GM21723 (cell line): Measurements from ENCODE around the gene CNIH2.
"Not testable (repeated sequence)": the region's sequence is repeated elsewhere in the genome, so short reads cannot be mapped to it uniquely, and the experiment has no call there.

Experiments used
- ATAC-seq: cut with Tn5 transposase; IDR thresholded peaks from one replicate; pipeline ENCODE4 v1.9.1; 2021; ENCODE audit warnings: mild to moderate bottlenecking, moderate library complexity; ENCODE audit not compliant: unreplicated experiment

CNIH2 gene

DNA sequence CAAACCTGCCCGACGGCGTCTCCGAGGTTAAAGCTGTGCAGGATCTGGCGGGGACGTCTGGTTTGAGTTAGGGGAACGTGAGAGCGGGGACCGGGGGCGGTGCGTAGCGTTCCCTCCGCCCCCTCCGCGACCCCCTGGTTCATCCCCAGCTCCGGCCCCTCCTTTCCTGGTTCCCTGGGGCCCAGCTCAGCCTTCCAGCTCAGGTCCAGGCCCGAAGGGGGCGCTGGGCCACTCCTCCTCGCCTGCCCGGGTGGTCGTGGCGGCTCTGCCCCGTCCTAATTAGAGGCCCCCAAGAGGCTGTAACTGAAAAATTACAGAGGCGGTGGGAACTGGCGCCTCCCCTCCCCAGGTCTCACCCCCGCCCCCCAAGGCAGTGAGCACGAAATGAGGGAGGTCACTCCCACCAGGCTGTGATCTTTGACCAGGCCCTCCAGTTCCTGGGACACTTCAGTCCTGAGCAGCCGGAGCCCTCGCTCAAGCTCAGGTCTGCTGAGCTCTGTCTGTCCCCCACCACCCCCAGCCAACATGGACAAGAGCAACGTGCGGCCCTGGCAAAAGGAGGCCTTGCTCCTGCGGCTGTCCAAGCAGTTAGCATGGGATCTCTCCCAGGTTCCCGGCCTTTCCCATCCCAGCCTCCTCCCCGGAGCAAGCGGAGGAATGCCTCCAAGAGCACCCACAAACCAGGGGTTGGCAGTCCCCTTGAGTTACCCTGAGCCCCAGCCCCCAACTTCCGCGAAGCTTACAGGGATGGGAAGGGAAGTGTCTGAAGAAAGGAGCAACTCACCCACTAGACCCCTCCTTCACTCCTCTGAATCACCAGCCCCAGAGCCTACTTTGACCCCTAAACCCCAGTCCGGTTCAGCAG lies 35.6 kb downstream of the CNIH2 start:
- ATAC-seq, result no peak

DNA sequence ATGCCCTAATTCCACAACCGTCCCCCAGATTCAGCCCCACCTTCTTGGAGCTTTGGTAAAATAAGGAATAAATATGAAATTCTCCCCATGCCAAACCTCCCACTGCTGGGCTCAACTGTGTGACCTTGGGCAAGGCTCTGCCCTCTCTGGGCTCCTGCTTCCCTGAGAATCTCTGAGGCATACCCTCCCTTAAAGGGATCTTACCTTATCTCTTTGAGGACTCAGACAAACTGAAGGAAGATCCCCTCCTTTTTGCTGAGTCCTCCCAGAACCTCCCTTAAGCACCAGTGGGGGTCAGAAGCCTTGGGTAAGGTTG lies 36.2 kb downstream of the CNIH2 start:
- ATAC-seq, result no peak

DNA sequence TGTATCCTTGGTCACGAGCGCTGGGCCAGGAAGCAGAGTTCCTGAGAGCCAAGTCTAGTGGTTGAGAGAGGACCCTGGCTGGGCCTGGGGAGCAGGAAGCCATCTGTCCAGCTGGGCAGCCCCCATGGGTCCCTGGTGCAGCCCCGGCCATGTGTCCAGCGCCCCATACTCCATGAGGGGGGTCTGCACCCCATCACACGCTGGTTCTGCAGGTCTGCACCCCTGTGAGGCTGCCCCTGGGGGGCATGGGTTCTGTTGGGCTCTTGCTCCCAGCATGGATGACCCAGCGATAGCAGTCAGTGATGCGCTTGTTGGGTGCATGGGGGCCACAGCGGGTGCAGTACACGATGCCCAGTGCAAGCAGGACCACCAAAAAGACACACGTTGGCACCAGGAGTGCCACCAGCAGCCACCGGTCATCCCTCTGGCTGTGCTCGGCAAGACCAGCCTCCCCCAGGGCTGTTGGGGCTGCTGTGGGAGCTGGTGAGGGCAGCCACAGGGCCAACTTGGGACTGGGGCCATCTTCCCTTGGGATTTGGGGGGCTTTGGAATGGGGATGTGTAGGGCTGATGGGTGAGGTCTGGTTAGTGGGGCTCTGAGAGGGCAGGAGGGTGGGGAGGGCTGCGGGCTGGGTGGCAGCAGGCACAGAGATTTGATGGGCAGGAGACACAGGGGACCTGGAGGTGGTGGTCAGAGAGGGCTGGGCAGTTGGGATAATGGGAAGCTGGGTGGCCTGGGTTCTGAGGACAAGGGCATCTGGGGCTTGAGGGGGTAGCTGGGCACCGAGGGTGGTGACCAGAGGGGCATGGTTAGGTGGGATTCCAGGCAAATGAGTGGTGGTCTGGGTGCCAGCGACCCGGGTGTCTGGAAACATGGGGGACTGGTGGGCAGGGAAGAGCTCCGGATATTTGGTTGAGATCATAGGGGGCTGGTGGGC lies 36.9 kb downstream of the CNIH2 start:
- no peak for ATAC-seq

DNA sequence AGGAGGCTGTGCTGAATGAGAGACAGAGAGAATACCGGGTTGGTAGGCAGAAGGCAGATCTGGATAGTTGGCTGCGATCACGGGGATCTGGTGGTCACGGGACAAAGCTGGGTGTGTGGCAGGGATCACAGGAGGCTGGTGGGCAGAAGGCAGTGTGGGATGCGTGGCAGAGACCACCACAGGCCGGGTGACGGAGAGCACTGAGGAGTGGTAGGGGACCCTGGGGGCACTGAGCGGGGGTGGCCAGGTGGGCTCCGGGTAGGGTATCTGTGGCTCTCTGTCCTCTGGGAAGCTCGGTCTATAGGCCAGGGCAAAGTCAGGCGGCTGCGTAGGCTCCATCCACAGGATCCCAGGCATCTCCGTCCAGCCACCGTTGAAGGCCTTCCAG lies 37.5 kb downstream of the CNIH2 start:
- ATAC-seq, result no peak

DNA sequence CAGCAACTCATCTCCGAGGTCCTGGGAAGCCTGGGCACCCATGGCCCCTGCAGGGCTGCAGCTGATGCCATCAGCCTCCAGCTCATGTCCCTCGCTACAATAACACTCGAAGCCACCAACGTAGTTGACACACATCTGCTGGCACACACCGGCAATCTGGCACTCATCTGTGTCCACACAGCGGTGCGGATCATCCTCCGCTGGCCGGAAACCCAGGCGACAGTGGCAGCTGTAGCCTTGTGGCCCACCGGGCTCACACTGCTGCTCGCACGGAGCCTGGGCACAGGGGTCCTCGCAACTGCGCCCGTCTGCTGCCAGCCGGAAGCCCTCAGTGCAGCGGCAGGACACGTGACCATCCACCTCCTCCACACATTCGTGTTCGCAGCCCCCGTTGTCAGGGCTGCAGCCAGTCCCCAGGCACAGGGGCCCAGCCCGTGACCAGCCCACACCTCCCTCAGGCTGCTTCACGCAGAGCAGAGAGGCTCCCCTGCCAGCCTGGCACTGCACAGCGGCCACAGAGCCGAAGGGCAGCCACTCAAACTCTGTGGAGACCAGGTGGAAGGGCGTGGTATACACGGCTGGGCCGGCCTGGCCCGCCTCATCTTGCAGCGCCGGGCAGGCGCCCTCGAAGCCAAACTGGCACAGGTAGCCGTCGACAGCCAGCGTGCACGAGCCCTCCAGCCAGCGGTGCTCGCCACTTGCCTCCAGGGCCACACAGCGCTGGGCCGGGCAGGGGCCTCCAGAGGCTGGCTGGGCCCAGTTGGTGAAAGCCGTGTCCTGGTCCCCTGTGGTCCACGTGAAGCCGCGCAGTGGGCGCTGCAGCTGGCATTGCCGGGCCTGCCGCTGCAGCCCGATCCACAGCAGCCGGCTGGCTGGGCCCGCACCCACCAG lies 38.2 kb downstream of the CNIH2 start:
- no peak for ATAC-seq

DNA sequence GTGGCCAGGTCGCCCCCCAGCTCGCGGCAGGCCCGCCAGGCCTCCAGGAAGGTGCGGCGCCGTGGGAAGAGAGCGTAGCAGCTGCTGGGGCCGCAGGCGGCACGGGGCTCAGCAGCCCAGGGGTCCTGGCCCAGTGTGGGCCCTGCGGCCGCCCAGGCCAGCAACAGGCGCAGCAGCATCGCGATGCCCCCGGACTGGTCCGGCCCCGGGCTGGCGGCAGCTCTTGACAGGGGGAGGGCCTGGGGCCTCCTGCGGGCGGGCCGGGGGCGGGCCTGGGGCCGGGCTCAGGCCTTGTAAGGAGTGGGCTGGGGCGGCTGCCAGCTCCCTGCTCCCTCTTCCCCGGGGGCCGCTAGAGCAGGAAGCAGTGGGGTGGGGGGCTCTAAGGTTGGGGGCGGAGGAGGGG lies 38.9 kb downstream of the CNIH2 start, which contains the start of gene CD248:
TSS of gene CD248 (minus strand) at position 196 of the 403 bp plus-strand sequence. CDS start at position 179, 17 bp downstream.
- no peak for ATAC-seq

DNA sequence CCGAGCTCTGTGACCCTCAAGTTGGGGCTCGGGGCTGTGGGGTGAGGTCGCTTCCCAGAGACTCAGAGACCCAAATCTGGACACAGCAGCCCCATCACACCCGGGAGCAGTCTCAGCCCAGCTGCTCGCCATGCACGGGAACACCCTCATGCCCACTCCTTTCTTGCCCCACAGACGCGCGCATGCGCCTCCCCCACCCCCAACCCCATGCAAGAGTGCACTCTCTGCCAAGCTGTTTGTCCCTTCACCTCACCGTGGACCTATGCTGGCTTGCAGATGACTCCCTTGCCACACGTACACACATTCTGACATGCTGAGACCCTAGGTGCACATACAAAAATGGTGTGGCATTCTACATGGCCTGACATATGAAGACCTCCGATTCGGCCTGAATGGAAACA lies 39.3 kb downstream of the CNIH2 start:
- ATAC-seq, result no peak

DNA sequence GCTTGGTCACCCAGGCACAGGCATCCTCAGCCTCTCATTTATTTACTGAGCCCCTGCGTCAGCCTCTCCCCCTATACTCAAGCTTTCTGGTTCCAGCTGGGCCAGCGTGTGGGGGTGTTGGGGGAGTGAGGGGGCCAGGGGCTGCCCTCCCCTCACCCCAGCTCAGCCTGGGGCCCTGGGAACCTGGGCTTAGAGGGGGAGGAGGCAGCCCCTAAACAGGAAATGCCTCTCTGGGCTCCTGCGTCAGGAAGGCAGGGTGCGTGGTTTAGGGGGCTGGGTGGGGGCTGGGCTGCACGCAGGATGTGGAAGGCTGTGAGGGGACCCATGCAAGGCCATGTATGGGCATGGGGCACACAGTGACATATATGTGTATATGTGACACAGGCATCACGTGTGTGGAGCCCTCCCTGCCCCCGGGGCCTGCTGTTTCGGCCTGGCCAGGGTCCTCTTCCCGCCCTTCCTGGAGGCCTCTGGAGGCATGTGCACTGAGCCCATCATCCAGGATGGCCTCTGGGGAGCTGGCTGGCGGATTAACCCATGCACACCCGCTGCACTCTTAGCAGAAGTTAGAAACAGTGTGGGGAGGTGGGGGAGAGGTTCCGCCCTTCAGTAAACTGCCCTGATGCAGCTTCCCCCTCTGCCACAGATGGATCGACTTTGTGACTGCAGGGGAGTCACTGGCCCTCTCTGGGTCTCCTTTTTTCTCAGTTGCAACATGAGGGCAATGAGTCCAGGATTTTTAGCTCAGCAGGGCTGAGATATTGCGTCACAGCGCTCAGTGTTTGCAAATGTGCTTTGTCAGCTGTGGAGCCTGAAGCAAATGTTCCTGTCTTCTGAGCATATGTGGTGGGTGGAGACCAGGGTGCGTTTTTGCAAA lies 40.0 kb downstream of the CNIH2 start:
- no peak for ATAC-seq

DNA sequence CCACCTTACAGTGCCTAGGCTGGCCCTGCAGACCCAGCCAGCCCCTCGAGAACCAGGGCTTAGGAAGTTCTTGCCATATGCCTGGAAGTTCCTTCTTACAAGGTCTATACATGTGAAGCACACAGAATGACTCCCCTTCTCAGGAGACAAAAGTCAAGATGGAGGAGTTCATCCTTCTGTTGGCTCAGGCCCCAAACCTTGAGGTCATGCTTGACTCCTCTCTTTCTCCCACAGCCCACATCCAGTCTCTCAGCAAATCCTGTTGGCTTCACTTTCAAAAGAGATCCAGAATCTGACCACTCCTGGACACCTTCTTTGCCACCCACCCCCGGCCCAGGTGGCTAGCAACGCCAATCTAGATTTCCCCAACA lies 40.6 kb downstream of the CNIH2 start:
- no peak for ATAC-seq

DNA sequence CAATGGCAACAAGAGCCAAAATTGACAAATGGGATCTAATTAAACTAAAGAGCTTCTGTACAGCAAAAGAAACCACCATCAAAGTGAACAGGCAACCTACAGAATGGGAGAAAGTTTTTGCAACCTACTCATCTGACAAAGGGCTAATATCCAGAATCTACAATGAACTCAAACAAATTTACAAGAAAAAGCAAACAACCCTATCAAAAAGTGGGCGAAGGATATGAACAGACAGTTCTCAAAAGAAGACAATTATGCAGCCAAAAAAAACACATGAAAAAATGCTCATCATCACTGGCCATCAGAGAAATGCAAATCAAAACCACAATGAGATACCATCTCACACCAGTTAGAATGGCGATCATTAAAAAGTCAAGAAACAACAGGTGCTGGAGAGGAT lies 42.3 kb downstream of the CNIH2 start:
- not testable (repeated sequence) for ATAC-seq

DNA sequence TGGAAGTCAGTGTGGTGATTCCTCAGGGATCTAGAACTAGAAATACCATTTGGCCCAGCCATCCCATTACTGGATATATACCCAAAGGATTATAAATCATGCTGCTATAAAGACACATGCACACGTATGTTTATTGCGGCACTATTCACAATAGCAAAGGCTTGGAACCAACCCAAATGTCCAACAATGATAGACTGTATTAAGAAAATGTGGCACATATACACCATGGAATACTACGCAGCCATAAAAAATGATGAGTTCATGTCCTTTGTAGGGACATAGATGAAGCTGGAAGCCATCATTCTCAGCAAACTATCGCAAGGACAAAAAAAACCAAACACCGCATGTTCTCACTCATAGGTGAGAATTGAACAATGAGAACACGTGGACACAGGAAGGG lies 42.8 kb downstream of the CNIH2 start:
- ATAC-seq, result not testable (repeated sequence)

DNA sequence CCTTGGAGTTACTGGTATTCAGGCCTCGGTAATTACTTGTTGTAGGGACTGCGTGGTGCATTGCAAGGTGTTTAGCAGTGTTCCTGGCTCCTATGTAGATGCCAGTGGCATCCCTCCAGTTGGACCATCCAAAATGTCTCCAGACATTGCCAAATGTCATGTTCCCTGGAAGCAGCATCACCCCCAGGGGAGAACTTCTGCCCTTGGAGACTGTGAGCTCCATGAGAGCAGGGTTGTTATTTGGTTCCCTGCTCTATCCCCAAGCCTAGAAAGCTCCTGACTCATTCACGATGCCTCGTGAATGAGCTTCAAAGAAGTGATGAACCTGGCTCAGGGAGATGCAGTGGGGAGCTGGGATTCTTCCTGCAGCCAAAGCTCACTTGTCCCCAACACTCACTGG lies 43.6 kb downstream of the CNIH2 start:
- no peak for ATAC-seq

DNA sequence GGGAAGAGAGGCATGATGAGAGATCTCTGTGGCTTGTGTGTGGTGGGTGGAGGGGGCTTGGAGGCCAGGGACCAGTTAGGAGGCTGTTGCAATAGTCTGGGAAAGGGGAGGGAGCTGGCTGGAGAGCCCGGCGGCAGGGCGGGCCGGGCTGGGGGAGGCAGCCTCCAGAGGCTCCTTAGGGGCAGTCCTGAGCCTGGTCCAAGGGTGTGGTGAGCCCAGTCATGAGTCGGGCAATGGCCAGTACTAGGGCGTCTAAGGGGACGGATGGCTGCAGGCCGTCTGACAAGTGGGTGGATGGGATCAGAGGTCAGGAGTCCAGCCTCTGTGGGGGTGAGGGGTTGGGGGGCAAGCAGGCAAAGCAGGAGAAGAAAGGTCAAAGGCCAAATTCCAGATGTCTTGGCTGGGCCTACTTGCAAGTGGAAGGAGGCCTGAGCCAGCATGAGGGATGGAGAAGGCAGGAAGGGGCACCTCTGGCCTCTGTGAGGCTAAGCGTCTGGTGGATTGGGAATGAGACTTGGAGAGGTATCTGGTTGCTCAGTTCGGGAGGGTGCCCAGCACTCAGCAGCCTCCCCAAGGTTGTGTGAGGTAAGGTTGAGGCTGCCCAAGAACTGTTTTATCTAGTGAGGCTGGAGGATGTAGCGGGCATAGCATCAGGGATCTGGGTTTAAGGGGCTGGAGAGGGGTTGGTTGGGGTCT lies 44.9 kb downstream of the CNIH2 start:
- no peak for ATAC-seq

DNA sequence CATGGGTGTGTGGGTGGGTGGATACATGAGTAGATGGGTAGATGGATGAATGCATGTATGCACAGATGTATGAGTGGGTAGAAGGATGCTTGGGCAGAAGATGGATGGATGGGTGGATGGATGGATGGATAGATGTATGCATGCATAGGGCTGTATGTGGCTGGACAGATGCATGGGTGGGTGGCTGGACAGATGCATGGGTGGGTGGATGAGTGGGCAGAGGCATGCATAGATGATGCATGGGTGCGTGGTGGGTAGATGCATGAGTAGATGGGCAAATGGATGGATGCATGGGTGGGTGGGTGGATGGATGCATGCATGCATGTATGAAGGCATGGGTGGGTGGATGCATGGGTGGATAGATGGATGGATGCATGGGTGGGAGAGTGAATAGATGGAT lies 45.7 kb downstream of the CNIH2 start:
- ATAC-seq, result no peak

DNA sequence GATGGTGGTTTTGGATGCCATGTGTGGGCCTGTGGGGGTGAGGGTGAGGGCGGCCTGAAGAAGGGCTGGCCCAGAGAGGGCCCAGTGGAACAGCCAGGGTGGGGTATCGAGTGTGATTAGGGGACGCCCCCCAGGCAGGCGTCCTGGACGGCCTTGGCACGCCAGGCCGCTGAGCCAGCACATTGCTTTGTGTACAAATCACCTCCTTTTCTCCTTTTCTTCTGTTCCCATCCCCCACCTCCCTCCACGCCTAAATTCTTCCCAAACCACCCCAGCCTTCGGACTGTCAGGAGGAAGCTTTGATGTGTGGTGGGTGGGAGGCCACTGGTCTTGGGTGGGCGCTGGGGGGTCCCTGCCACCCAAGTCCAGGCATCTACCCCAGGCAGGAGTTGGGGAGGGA lies 46.7 kb downstream of the CNIH2 start:
- ATAC-seq, result no peak

DNA sequence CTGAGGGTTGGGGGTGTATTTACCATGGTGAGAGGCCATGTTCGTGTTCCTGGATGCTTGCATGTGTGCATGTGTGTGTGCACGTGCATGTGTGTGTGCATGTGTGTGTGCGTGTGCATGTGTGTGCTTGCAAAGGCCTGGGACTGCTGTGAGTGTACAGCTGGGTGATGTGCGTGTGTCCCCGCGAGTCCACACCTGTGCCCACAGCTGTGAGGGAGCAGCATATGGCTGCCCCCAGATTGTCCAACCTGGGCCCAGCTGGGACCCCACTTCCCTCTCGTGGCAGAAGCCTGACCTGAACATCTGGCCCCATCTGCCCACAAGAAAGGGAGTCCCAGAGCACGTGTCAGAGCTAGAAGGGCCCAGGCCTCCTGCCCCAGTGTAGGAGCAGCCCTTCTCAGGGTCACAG lies 47.3 kb downstream of the CNIH2 start:
- no peak for ATAC-seq

DNA sequence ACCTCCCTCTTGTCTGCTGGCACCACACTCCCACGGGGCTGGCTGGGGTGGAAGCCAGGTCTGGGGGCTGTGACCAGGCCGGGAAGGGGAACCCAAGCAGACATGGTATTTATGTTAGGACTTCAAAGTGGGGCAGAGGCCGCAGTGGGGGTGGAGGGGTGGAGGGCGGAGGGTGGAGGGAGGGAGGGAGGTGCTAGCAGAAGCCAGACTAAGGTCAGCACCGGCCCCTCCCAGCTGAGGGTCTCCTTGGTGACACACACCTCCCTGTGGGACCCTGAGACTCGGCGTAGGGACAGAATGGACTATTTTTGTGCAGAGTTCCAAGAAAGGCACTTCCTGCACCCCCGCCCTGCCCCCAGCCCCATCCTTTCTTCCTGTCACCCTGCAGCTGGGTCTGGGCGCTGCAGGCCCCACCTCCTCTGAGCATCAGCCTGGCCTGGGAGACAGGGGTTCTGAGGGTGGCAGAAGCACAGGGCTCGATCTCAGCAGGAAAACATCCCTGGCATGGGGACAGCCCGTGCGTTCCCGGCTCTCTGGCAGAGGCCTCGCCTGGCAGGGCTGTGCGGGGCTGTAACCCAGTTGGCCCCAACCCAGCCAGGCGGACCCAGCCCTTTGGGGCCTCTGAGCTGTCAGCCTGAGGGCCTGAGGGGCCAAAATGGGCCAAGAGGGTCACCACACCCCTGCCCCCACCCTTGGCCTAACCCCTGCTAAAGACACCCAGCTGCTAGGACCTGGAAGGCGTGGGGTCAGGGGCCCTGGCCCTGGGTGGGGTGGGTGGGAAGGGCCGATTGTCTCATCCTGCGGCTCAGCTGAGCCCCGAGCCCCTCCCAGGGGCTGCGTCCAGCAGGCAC lies 48.5 kb downstream of the CNIH2 start:
- no peak for ATAC-seq

DNA sequence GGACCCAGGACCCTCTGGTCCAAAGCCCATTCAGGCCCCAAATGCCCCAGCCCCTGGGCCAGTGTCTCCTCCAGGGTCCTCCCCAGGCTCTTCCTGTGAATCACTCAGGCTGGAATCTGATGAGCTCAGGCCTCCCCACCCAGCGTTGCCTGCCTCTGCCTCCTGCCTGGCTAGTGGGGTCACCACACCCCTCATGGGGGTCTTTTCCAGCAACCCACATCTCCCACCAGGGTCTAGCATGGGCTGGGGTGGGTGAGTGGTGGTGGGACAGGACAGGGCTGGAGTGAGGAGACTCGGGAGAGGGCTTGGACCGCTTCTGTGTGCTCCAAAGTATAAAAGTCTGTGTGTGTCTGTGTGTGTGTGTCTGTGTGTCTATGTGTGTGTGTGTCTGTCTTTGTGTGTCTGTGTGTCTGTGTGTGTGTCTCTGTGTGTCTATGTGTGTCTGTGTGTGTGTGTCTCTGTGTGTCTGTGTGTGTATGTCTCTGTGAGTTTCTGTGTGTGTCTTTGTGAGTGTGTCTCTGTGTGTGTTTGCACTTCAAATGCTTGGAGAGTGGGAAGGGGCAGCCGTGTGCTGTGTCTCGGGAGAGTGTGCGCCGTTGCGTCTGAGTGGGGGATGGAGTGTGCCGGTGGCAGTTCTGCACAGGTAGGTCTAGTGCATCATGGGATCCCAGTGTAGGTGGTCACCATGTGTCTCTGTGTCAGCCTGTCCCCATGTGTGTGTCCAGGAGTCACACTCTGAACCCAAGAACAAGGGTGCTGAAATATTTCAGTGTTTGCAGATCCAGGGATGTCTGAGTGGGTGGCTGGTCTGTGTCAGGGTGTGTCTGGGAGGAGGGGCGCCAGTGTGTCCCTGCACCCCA lies 49.4 kb downstream of the CNIH2 start:
- no peak for ATAC-seq
